22Rv1 (cell line): ENCODE data around the gene CDC42SE1.

Experiments used
- CTCF ChIP-seq: fragments of 450-650 bp; IDR thresholded peaks from 2 replicates; pipeline ENCODE4 v1.5.1; 2017; ENCODE audit warnings: mild to moderate bottlenecking
- ZFX ChIP-seq: fragments of 450-650 bp; IDR thresholded peaks from 2 replicates; pipeline ENCODE4 v1.6.1; 2017; ENCODE audit warnings: antibody characterized with exemption, borderline replicate concordance

GRCh38 chr1:151003180-151003579, 56.2 kb downstream of the CDC42SE1 start:
- TF ChIP-seq CTCF: no peak
- TF ChIP-seq ZFX: no peak
